ENCODE data around the gene DMRT1.
"Not testable (repeated sequence)": the region's sequence is repeated elsewhere in the genome, so short reads cannot be mapped to it uniquely, and the experiment has no call there.

Gene DMRT1

DNA sequence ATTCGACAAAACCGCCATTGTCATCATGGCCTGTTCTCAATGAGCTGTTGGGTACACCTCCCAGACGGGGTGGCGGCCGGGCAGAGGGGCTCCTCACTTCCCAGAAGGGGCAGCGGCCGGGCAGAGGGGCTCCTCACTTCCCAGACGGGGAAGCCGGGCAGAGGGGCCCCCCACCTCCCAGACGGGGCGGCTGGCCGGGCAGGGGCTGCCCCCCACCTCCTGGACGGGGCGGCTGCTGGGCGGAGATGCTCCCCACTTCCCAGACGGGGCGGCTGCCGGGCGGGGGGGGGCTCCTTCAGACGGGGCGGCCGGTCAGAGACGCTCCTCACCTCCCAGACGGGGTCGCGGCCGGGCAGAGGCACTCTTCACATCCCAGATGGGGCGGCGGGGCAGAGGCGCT is 20.0 kb downstream of the DMRT1 start:
- not testable (repeated sequence) for DNase-seq

DNA sequence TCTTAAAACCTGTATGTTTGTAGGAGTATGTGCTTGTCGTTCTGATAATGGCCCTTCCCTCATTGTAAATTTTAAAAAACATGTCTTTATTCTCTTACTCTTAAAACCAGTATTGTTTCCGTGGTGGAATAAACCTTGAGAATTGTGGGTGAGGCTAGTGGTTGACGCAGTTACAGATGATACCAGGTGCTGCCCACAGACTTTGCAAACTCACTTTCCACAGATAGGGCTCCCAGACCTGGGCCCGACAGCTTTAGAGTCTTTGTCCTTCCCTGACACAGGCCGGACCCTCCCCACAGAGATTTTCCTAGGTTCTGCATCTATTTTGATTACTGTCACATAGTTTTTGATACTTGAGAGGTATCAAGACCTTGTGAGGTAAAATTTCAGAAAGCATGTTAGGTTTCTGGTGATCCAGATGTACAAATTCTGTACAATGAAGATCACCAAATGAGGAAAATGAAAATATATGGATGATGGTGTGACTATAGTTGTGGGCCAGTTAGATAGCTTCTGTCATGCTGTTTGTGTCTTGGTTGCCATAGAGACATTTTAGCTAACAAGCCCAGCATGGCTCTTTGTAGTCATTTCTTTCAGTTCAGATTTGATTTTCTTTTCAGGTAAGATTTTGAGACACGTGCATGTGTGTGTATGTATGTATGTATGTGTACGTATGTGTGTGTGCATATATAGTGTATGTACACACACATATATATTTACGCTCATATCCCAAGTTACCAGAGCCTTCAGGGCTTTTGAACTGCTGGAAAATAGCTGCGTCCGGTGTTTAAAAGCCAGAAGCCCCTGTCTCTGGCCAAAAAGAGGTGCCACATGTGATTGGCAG is 33.8 kb downstream of the DMRT1 start:
- no peak for DNase-seq

DNA sequence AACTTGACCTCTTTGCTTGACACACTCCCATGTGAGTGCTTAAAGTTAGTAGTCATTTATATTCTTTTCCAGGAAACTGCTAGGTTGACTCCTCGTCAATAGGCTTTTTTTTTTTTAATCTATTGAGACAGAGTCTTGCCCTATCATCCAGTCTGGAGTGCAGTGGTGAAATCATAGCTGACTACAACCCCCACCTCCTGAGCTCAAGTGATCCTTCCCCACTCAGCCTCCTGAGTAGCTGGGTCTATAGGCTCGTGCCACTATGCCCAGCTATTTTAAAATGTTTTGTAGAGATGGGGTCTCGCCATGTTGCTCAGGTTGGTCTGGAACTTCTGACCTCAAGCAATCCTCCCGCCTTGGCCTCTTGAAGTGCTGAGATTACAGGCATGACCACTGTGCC is 34.9 kb downstream of the DMRT1 start:
- DNase-seq = no peak

DNA sequence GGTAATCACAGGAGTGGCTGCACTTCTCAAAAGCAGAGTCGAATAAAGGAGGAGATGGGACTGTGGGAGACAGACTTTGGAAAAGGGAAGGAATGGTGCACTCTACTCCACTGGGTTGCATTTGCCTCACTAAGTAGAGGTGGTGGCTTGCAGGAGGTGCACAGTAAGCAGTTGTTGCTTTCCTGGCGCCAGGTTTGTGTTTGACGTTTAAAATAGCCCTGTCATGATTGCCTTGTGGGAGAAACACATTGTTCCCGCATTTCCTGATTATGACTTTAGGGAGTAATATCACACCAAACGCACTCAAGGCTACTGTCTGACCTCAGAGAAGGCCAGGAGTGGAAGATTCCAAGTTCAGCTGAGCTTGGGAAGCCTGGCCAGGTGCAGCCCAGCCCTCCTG is 36.7 kb downstream of the DMRT1 start:
- no peak for DNase-seq

DNA sequence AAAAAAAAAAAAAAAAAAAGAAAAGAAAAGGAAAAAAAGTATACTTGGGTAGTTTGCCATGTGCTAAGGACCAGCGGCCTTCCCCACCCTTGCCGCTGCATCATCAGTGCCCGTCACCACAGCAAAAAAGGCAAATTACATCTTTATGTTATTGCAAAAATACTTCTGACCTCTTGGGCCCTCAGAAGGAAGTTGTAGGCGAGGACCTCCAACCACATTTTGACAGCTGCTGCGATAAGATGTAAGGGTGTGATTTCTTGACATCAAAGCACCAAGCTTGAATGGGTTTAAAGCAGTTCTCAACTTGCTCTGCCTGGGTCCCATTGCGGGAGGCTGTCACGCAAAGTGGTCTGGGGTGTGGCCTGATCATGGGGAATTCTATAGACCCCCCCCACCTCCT is 39.2 kb downstream of the DMRT1 start:
- no peak for DNase-seq

DNA sequence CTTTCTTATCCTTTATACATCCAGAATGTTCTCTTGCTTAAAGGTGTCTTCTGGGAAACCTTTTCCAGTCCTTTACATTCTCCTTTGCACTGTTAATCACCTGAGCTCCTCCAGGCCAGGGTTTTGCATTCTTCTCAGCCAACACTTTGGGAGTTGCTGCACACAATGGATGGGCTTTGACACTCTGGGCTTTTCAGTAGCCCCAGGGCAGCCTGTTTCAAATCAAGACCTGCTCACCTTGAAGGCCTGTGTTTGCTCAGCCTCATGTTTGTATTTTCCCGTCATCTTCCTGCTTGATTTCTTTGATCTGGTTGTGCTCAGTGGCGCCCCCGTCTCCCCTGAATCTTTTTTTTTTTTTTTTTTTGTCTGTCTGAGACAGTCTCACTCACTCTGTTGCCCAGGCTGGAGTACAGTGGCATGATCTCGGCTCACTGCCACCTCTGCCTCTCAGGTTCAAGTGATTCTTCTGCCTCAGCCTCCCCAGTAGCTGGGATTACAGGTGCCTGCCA is 41.0 kb downstream of the DMRT1 start:
- DNase-seq = no peak

DNA sequence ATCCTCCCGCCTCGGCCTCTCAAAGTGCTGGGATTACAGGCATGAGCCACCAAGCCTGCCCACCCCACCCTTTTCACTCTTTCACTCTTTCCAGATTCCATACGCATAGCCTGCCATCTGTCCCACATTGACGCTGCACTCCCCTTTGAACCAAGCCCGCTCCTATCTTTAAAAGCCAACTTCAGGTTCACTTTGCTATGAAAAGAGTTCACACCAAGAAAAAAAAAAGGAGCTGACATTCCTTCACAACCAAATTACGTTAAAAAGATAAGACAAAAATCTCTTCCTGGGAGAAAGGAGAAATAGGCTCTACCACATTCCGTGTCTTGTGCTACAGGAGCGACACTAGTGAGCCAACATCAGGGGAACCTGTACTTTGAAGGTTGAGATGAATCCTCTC is 41.5 kb downstream of the DMRT1 start:
- no peak for DNase-seq

DNA sequence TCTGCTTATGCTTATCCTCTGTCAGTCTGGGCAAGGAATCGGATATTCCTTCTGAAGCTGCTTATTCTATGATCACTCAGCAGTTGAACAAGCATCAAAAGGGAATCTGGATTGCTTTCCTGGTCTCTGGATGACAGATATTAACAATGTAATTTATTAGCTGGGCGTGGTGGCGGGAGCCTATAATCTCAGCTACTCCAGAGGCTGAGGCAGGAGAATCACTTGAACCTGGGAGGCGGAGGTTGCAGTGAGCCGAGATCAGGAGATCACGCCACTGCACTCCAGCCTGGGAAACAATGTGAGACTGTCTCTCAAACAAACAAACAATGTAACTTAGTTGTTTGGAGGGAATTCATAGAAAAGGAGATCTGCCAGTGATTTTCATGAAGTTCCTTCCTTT is 45.4 kb downstream of the DMRT1 start:
- no peak for DNase-seq

DNA sequence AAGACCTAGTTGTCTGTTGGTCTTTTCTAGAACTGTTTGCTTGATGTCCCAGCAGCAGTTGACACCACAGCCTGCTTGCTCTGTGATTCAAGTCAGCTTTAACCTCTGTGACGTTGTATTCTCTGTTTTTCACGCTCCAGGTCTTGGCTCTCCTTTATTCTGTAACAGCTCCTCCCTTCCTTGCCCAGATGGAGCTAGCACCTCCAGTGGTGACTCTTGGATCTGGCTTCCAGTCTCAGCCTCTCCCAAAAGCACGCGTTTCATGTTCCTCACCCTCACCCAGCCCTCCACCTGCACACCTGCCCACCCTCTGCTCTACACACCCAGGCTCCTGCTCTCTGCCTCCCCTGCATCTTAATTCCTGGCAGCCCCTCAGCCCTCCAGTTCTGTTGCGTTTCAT is 50.6 kb downstream of the DMRT1 start:
- no peak for DNase-seq

DNA sequence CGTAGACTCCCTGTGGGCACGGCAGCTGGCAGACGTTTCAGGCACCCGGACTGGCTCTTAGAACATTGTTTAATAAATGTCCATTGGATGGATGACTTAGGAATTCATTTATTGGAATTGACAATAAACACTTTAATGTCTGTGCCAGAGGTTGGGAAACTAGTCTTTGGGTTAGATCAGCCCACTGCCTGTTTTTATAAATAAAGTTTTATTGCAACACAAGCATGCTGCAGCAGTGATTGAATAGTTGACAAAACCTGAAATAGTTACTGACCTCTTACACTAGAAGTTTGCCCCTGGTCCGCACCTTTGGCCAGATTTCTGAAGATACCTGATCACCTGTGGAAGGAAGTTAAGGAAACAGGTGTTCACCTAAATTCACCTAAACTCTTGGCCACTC is 51.6 kb downstream of the DMRT1 start:
- DNase-seq = no peak

DNA sequence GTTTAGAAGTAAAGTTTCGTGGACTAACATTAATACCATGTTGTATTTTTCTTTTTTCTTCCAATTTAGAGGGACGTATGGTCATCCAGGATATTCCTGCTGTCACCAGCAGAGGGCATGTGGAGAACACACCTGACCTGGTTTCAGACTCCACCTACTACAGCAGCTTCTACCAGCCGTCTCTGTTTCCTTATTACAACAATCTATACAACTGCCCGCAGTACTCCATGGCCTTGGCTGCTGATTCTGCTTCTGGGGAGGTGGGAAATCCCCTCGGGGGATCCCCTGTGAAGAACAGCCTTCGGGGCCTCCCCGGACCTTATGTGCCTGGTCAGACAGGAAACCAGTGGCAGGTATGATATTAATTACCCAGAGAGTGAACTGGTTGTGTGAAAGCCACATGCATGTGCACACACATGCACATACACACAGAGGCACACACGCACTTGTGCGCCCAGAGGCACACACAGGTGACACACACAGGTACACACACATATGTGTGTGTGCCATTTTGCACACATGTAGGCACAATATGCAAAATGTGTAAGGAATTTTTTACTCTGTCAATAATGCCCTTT is 52.4 kb downstream of the DMRT1 start:
- peak; percentile 18 for DNase-seq

DNA sequence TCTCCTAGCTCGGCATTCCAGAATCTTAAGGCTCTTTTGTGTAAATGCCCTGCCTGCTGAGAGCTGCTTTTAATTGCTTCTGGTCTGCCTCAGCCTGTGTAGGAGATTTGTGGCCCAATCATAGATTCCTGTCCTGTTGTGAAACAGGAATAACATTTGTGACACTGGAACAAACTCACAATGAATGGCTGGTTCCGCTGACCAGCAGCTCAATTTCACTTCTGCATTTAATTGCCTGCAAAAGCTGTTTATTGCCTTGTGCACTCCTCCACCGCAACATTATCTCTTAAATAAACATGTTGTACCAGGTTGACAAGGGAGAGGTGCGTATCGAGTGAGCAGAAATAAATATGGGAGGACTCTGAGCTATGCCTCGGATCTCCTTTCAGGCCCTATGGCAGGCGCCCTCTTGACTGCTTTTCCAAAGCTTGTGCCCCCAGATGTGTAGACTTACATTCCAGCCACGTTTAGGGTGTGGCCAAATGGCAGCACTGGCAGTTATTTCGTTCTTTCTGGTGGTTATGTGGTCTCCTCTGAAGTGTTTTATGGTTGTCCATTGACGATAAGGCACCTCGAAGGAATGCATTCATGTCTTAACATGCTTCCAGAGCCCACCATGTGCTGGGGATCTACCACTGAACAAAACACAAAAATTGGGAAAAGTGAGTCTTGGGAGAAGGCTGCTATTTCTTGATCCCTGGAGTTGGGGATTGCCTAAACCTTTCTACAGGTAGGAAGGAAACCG is 58.1 kb downstream of the DMRT1 start:
- DNase-seq = no peak

DNA sequence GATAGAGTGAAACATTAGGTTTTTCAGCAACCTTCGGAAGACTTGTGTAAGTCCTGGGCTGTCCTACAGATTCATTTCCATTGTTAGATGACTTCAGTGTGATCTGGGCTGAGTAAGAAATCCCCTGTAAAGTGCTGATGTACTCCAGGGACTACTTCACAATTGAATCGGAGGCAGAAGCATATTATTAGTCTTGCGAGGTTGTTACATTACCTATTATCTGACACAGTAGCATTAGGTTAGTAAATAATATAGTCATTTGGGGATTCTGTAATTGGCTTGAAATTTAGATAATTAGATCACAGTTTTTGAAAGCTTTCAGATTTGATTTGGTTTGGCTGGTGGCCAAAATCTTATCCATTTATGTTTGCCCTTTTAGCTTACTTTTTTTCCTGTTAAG is 62.4 kb downstream of the DMRT1 start:
- no peak for DNase-seq

DNA sequence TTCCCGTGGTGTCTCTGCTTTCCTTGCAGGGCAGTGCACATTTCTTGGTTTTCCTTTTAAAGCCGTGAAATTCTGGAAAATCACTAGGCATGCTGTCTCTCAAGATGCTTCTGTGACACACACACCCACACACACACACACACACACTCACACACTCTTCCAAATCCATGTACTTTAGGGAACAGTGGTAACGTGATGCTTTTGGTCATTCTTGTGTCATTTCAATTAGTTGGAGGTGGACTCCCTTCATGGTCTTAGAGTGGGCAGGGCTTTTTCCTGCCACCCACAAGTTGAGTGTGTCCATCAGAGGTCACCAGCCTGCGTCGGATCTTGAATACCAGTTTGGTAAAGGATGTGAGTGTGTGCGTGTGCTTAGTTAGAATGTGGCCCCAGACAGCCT is 64.4 kb downstream of the DMRT1 start:
- DNase-seq = no peak

DNA sequence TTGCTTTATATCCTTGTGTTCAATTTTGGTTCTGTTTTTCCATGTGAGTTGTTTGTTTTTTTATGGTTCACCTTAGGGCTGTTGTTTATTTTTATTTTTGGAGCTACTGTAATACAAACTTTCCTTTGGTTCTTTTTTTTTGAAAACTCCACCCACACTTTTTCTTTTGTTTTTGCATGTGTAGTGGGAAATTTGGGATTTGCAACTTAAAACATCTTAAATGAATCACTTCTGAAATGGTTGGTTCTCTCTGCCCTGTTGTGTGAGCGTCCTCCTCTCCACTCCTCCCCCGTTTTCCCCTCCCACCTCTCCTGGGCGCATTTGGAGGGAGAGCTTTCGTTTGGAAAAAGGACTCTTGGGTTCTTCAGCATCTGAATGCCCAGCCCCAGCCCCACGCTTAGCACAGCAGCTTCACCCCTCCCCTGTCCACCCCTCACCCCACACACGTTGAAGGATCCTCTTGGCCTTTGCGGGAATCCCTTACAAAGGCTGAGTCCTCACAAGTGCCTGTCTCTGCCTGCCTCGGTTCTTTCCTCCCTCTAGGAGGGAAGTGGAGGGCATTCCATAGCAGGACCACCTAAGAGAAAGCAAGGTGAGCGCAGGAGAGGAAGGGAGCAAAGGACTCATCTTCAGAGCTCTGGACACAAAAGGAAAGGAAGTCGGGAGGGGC is 67.2 kb downstream of the DMRT1 start:
- DNase-seq = no peak

DNA sequence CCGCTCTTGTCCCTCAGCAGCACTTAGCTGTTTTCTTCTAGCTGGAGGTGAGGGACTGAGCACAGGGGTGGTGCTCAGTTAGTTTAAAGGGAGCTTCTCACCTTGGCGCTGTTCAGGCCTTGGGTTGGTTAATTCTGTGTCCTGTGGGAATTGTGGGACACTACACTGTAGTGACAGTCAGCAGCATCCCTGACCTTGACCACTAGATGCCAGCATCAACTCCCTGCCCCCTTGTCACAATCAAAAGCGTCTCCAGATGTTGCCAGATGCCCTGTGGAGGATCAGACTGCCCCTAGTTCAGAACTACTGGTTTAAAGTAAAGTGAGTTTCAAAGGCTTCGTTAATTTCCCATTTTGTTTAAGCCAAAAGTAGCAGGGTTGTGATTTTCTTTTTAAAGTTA is 69.5 kb downstream of the DMRT1 start:
- no peak for DNase-seq

DNA sequence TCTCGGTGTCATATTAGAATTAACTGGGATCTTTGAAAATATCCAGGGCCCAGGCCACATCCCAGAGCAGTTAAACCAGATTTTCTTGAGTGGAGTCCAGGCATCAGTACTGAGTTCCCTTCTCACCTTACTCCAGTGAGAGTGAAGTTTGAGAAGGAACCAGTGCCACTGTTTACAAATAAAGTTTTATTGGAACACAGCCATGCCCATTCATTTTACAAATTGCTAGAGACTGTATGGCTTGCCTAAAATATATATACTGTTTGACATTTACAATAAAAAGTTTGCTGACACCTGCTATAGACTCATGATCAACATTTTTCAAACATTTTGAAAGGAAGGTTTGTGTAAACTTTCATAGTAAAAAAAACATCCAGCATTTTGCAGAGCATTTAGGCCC is 71.3 kb downstream of the DMRT1 start:
- no peak for DNase-seq

DNA sequence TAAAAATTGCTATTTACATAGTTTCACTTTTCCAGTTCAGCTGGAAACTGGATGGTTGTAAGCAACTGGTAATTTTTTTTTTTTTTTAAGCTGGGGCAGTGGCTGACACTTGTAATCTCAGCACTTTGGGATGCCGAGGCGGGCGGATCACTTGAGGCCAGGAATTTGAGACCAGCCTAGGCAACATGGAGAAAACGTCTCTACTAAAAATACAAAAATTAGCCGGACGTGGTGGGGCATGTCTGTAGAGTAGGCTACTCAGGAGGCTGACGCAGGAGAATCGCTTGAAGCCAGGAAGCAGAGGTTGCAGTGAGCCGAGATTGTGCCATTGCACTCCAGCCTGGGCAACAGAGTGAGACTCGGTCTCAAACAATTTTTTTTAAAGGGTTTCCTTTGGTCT is 72.0 kb downstream of the DMRT1 start:
- DNase-seq = not testable (repeated sequence)

DNA sequence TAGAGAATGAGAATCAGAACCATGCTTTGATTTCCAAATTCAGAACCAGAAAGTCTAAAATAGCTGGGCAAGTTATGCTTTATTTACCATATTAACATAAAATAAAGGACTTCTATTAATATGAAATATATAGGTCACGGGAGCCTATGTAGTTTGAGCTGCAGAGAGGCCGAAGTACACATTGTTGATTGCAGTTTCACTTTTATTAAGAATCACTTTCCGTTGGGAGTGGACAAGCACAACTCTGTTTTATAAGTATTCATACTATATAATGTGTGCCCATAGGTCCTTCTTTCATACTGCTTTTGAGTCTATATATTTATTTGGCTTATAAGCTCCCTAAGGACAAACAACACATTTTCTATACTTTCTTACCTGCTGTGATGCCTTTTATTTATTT is 76.2 kb downstream of the DMRT1 start:
- DNase-seq = no peak

DNA sequence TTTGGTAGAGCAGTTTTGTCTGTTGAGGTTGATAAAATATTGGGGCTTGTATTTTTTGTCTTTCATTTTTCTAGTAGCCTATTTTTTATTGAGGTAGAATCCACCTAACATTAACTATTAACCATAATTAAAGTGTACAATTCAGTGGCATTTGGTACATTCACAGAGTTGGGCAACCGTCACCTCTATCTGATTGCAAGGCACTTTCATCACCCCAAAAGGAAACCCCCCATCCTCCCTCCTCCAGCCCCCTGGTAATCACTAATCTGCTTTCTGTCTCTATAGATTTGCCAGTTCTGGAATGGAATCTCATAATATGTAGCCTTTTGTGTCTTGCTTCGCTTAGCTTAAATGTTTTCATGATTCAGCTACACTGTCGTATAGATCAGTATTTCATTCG is 79.4 kb downstream of the DMRT1 start:
- DNase-seq = no peak

DNA sequence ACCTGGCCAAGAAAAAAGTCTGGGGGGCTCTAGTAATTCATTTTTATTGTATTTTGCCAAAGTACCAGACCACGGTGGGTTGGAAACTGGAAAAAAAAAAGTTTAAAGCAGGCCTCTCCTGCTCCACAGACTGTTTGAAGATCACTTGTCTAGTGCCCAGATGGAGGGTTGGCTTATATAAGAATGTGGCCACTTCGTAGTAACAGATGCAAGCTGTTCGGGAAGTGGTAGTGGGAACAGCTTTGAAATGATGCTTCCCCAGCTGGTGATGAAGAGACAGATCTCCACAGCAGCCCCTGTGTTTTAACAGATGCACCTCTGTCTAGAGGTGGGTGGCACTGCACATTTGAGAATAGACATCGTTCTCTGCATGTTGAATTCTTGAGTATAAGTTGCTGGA is 80.7 kb downstream of the DMRT1 start:
- DNase-seq = no peak

DNA sequence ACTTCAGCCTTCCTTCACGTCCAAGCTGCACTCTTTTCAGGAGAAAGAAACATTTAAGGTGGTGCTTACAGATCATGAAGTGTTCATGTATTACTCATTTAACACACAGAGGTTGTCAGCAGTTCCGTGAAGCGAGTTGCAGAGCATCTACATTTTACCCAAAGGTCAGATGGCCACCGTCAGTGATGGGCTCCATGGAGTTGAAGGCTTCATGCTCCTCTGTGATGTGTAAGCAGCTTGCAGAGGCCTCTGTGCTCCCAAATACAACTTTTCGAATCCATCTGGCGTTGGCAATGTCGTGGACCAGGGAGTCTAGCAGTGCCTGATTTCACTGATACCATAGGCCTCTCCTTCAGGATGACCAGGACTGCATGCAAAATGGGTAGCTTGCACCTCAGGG is 81.2 kb downstream of the DMRT1 start:
- no peak for DNase-seq

DNA sequence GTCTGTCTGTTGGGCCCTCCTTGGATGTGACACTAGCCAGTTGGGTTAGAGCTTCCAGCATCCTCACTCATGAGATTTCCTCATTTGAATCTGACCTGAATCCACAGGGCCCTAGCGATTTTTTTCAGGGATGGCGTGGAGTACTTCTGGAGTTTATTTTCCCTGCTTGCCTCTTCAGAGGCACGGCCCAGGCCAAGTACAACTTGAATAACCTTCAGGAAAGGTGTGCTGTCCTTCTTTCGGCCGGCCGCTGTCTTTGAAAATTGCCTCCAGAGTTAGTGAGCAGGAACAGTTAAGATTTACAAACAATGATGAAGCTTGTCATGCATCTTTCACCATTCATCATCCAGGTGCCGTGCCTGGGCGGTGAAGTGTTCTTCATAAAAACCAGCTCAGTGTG is 85.5 kb downstream of the DMRT1 start:
- DNase-seq = no peak

All from activated CD8-positive, alpha-beta memory T cell treated with anti-CD3 and anti-CD28 coated beads, Interleukin-2, amount 50 U/mL, for 4 hours (primary cell).